Astrocyte of the cerebellum (primary cell): ENCODE data around the gene MYH7.

ENCODE experiments used
- DNase-seq: peaks from one replicate; pipeline ENCODE4 v3.0.0-alpha.2; 2011; ENCODE audit warnings: low read depth
- H3K4me3 ChIP-seq: 2 replicates; pipeline ENCODE4 v1.5.1; 2011; ENCODE audit warnings: mild to moderate bottlenecking, low read depth, low read length, moderate library complexity
- in situ Hi-C: cut with HindIII; loops from 2 replicates; pipeline ENCODE4 v1.10.0; 2017; ENCODE audit warnings: low sequenced_read_pairs
- TF ChIP-seq, protein P1 (sequence below): IDR thresholded peaks from 2 replicates; pipeline ENCODE4 v1.5.1; 2012; ENCODE audit warnings: low read length, low read depth, moderate library complexity, mild to moderate bottlenecking; ENCODE audit errors: missing control alignments

MYH7 gene

DNA sequence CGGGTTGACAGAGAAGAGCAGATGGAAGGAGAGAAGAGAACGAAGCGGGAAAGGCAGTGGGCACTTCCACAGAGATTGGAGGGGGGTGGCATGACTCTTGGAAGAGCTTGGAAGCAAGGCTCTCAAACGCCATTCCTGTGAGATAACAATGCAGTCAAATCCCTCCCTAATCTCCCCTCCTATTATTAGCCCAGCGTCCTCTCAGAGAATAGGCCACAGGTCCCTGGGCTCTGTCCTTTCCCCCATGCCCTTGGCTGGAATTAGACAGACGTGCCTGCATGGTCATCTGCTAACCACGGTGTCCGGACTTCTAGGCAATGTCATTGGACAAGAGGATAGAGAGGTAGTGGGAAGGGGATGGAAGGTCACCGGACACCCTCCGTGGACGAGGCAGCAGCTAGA is 8.0 kb upstream of the MYH7 start:
- in situ Hi-C loops: no loop called here
- no peak for DNase-seq
- no peak overlapping the region for H3K4me3 ChIP-seq
- TF ChIP-seq, protein P1, sequence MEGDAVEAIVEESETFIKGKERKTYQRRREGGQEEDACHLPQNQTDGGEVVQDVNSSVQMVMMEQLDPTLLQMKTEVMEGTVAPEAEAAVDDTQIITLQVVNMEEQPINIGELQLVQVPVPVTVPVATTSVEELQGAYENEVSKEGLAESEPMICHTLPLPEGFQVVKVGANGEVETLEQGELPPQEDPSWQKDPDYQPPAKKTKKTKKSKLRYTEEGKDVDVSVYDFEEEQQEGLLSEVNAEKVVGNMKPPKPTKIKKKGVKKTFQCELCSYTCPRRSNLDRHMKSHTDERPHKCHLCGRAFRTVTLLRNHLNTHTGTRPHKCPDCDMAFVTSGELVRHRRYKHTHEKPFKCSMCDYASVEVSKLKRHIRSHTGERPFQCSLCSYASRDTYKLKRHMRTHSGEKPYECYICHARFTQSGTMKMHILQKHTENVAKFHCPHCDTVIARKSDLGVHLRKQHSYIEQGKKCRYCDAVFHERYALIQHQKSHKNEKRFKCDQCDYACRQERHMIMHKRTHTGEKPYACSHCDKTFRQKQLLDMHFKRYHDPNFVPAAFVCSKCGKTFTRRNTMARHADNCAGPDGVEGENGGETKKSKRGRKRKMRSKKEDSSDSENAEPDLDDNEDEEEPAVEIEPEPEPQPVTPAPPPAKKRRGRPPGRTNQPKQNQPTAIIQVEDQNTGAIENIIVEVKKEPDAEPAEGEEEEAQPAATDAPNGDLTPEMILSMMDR: no peak

- H3K4me3 ChIP-seq: no peak overlapping the region
- no peak for DNase-seq
- in situ Hi-C loops: no loop called here
- TF ChIP-seq, protein P1: no peak
These were observed 7.4 kb upstream of the MYH7 start for GRCh38 chr14:23442721-23443356.

- TF ChIP-seq, protein P1: no peak
- no peak for DNase-seq
- in situ Hi-C loops: no loop called here
- H3K4me3 ChIP-seq: no peak overlapping the region
These were observed 5.6 kb upstream of the MYH7 start for GRCh38 chr14:23441076-23441475.

GRCh38 chr14:23439107-23439835 is 3.8 kb upstream of the MYH7 start:
- no peak for DNase-seq
- in situ Hi-C loops: no loop called here
- TF ChIP-seq, protein P1: no peak
- no peak overlapping the region for H3K4me3 ChIP-seq

GRCh38 chr14:23438101-23438971 is 2.9 kb upstream of the MYH7 start:
- in situ Hi-C loops: no loop called here
- TF ChIP-seq, protein P1: no peak
- DNase-seq: no peak
- no peak overlapping the region for H3K4me3 ChIP-seq
